NCI-H1105 treated with DMSO at 0.1 percent for 48 hours (cell line): Measurements from ENCODE around the gene NDUFV1.
"Not testable (repeated sequence)": the region's sequence is repeated elsewhere in the genome, so short reads cannot be mapped to it uniquely, and the experiment has no call there.

Source experiments
- DNase-seq: peaks from one replicate; lab custom pipeline; 2025; lab: John Stamatoyannopoulos, UW

The NDUFV1 gene

GRCh38 chr11:67657300-67657699 lies 50.6 kb downstream of the NDUFV1 start:
- DNase-seq = no peak

- DNase-seq = not testable (repeated sequence)
These were observed 53.0 kb downstream of the NDUFV1 start for GRCh38 chr11:67659651-67660165.

- not testable (repeated sequence) for DNase-seq
These were observed 54.0 kb downstream of the NDUFV1 start for GRCh38 chr11:67660752-67661151.
